HPDE6-E6E7 (cell line): ENCODE data around the gene MAML2.
A peak's percentile ranks its signal among the peaks of the same experiment; 100 is the strongest.

Source experiments
- DNase-seq: peaks from one replicate; pipeline ENCODE4 v3.0.0; 2011; ENCODE audit warnings: missing footprints; ENCODE audit errors: extremely low spot score

MAML2 gene

DNA sequence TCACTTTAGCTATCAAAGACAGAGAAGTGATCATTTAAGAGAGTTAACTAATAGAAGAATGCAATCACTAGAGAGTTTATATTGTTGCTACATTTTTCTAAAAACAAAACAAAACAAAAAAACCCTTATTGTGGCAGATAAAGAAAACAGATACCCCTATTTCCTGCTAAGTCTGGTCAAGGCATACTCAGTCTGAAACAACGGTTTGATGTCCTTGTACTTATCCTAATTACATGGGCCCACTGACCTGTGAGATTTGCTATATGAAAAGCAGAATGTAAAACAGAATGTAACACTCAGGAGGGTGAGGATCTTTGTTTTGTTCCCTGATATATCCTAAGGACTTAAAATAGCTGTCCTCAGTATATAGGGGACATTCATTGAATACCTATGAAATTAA, 24.6 kb downstream of the MAML2 start:
- DNase-seq, result no peak

DNA sequence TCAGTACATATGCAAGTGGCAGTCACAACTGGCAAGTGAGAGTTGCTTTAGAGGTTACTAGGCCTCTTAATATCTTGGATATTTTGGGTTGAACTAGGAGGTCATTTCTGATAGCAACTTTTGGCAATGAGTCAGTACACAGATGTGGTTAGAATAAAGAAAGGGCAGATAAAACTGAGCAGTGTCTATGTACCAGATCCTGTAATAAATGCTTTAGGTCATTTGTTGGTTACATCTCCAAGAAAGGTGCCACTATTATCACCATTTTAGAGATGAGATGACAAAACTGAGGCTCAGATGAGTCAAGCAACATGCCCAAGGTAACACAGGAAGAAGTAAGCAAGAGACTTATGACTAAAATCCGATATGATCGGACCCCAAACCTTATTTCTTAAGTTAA, 25.0 kb downstream of the MAML2 start:
- DNase-seq, result no peak

- no peak for DNase-seq
Measured at GRCh38 chr11:96317571-96317970, 25.4 kb downstream of the MAML2 start.

GRCh38 chr11:96316869-96317268, 26.1 kb downstream of the MAML2 start:
- DNase-seq, result no peak

DNA sequence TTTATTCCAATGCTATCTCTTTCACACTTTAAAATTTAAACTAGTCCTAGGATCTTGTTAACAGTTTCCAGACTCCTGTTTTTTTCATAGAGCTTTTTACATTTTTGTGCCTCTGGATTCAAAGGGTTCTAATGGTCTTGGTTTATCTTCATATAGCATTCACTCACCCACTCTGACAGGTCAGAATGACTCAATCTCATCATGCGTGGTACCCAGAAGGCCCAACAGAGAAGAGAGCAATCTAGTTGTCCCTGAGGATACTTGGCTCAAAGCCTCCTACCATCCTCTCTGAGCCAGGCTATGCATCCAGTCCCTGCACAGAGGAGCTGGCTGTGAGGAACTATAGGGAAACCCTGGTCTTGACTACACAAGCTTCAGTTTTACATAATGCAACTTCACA, 27.5 kb downstream of the MAML2 start:
- DNase-seq, result no peak

- DNase-seq, result peak; percentile 45
Measured at GRCh38 chr11:96314326-96315020, 28.5 kb downstream of the MAML2 start.

DNA sequence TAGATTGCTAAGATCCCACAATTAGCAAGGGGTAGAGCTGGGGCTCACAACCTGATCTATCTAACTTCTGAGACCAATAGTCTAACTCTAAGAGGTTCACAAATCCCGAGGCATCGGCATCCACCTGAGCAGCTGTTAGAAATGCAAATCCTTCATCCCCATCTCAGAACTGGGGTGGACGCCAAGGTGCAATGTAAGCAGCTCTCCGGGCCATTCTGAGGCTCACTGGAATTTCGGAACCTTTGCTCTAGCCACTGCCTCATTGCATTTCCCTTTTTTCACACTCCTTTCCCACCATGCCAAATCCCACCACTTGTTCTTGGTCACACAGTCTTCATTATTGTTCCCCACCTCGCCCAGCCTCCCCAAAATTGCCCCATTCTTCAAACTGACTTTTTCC, 29.8 kb downstream of the MAML2 start:
- no peak for DNase-seq

GRCh38 chr11:96311120-96311568, 31.9 kb downstream of the MAML2 start:
- no peak for DNase-seq

DNA sequence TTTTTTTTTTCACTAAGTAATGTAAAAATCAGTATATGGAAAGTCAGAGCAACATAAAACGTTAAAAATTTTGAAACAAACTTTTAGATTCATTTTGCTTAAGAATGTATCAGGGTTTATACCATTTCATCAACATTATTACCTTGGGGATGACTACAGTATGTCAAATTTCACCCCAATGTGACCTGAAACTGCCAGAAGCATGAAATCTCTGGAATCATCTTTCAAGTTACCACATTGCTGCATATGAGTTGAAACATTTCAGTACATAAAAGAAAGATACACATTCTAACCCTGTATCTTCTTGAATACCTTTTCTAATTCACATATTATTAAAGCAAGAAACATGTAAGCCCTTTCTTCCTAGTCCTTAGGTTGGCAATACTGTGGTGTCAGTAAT, 32.8 kb downstream of the MAML2 start:
- no peak for DNase-seq

DNA sequence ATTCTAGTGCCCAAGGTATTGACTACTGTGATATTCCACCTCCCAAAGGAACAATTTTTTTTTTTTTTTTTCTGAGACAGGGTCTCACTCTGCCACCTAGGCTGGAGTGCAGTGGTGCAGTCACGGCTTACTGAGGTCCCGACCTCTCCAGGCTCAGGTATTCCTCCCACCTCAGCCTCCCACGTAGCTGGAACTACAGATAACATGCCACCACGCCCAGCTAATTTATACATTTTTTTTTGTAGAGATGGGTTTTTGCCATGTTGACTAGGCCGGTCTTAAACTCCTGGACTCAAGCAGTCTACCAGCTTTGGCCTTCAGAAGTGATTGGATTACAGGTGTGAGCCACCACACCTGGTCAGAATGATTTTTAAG, 33.4 kb downstream of the MAML2 start:
- no peak for DNase-seq

- DNase-seq, result no peak
Measured at GRCh38 chr11:96309016-96309642, 33.9 kb downstream of the MAML2 start.

GRCh38 chr11:96307776-96308140, 35.2 kb downstream of the MAML2 start:
- DNase-seq, result peak; percentile 36

GRCh38 chr11:96306933-96307775, 35.8 kb downstream of the MAML2 start:
- peak; percentile 88 for DNase-seq

- no peak for DNase-seq
Measured at GRCh38 chr11:96306600-96306932, 36.4 kb downstream of the MAML2 start.

DNA sequence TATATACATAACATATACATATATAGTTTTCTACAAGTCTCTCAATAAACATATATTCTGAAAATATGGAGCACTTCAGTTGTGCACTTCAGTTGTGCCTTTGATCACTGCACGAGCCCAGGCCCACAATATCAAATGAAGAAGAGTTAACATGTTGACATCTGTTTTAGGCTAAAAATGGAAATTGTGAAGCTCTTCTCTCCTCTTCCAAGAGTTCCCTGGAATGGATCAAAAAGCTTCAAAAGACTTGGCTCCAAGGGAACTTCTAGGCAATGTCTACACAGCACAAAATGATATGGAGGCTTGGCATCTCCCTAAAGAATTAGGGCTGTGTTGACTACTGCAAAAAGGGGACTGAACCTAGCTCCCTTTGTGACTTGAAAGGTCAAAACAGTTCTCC, 36.9 kb downstream of the MAML2 start:
- DNase-seq, result no peak

DNA sequence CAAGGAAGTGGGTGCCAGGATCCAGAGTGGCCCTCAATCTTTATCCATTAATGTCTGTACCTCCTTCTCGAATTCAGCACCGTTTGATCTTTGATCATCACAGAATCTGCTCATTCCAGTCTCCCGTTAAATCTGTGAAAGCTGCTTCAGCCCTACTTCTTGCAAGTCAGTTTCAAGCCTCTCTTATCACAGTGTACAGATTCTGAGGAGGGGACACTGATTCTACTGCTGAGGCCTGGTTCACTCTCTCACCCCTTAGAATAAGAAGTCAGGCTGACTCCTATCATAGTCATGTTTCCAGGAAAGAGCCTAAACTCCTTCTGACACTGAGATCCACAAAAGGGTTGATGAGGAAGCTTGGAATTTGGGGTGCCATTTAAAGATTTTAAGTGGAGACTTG, 39.0 kb downstream of the MAML2 start:
- no peak for DNase-seq

GRCh38 chr11:96303064-96303463, 39.9 kb downstream of the MAML2 start:
- peak; percentile 48 for DNase-seq

DNA sequence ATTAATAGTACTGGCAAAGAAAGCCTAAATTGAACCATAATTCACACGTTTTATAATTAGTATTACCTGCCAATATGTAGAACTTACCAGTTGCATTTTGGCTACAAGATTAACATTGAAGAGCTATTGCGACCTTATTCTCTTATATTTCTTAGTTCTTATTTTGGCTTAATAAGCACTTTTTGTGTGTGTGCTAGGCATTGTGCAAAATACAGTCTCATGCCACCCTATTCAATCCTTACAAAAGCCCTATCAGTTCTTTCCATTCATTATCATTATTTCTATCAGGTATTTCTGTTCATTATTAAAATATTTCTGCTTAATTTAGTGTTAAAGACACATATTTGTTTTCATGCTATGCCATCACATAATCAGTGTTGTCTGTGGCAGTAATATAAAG, 41.2 kb downstream of the MAML2 start:
- no peak for DNase-seq

- DNase-seq, result no peak
Measured at GRCh38 chr11:96299155-96299888, 43.7 kb downstream of the MAML2 start.

DNA sequence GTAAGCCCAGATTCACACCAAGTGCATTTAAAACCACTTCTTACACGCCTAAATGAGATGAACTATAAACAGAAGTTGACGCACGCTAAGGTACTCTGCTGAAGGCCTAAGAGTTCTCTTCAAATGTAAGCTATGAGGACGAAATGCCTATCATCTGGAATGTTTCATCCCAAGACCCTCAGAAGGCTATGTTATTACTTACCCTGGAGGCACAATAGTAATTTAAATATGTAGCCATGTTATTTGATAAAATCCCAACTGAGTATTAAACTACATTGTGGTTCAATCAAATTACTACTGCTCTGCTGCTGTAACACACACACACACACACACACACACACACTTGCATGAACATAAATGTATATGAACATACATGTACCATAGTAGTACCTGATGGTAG, 47.6 kb downstream of the MAML2 start:
- no peak for DNase-seq

- no peak for DNase-seq
Measured at GRCh38 chr11:96294289-96294688, 48.7 kb downstream of the MAML2 start.

DNA sequence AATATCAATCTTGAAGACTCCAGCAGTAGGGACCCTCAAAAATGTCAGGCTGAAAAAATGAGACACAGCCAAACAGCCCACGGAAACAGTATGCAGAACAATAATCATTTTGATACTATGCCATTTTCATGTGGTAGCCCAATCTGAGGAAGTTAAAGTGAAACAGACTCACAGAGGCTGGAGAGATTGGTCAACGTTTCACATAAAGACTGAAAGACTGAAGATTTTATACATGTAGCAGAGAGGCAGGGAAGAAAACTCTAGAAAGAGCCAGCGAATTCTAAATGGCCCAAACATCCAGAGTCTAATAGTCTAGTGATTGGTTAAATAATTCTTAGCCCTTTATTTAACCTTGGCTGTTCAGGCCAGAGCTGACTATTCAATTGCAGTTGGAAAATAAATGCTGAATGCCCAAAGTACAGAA, 49.4 kb downstream of the MAML2 start:
- no peak for DNase-seq
